ENCODE results near the gene GALNT2. TPM values are rescaled to one million over a fixed set of nuclear protein-coding genes. Genes with fewer than 3 reads are reported as not detected.

The GALNT2 gene
- total RNA-seq, 1 donor, result 17.2 TPM

DNA sequence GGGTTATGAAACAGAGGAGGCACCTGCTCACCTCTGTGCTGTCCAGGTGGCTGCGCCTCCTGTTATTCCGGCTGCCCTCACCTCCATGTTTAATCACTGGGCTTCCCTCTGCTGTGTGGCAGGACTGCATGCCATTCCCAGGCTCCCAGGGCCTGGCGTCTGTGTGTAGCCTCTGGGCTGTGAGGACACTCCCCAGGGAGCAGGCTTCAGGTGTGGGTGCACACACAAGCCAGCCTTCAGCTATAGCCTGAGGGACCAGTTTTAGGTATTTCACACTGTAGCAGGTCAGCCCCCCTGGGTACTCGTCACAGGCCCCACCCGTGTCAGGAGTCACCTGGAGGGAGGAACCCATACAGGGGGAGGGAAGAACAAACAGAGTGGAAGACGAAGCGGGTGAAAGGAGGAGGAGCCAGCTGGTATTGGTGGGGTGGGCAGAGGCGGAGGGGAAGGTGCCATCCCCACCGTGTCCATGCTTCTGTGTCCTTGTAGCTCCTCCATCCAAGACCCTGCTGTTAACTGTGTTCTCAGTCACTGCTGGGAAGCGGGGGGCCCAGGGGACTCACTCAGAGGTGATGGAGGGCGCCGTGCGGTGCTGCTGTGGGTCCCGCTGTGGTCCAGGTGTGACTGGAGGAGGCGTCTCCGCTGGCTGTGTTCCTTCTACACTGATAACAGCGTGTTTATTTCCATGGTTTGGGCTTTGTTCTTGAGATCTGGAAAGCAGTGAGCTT is 200.5 kb downstream of the GALNT2 start:
- Histone ChIP-seq H3K4me1 (ENCODE audit: insufficient read depth, low read length) (peaks cover 18% of the 10 kb centered on the region), H3K4me3 (ENCODE audit: low read length) (no peak overlapping the region), H3K27me3 (ENCODE audit: insufficient read depth, low read length) (no peaks in the 10 kb centered on the region), H3K9me3 (ENCODE audit: low read depth, low read length) (no peaks in the 10 kb centered on the region)

DNA sequence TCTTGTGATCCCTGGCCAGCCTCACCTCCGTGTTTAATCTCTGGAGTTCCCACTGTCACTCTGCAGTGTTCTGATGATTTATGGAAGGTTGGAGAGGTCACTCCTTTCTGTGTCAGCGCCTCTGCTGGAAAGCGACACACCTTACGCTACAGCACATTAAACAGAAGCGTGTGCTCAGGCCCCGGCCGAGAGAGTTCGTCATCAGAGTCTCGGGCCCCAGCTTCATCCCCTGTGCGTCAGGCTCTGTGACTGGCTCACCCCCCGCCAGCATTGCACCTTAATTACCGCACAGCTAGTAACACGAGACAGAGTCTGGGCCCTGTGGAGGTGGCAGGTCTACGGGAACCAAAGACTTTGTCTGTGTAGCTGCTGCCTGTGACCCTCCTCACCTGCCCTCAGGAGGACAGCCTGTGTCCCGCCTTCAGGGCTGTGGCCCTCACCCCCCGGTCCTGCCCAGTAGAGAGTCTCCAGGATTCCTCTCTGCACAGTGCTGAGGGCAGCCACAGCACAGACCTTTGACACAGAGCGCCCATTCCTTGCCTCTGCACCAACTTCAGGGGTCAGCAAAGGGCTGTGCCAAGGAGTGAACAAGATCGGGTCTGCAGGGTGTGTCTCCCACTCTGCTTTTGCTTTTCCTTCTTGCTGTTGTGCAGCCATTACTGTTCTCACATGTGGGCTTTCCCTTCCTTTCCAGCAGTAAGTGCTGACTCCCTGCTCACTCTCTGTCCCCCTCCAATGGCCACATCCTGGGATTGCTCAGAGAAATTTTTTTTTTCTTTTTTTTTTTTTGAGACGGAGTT is 201.5 kb downstream of the GALNT2 start:
- H3K4me1 ChIP-seq (ENCODE audit: insufficient read depth, low read length), result peaks cover 18% of the 10 kb centered on the region
- H3K9me3 ChIP-seq (ENCODE audit: low read depth, low read length), result no peaks in the 10 kb centered on the region
- no peak overlapping the region for H3K4me3 ChIP-seq (ENCODE audit: low read length)
- no peaks in the 10 kb centered on the region for H3K27me3 ChIP-seq (ENCODE audit: insufficient read depth, low read length)

DNA sequence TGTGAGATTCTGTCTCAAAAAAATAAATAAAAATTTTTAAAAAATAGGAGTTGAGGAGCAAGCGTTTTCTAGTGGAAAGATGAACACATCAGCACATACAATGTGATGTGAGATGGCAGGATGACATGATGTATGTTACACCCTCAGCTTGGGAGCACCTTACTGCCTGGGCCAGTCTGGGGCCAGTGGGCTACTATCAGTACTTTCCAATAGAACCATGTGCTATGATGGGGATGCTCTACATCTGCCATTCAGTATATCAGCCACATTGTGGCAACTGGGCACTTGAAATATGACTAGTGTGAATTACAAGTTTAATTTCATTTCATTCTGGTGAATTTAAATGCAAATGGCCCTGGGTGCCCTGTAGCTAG is 203.1 kb downstream of the GALNT2 start:
- Histone ChIP-seq H3K9me3 (ENCODE audit: low read depth, low read length) (no peaks in the 10 kb centered on the region), H3K27me3 (ENCODE audit: insufficient read depth, low read length) (no peaks in the 10 kb centered on the region), H3K4me1 (ENCODE audit: insufficient read depth, low read length) (peaks cover 23% of the 10 kb centered on the region), H3K4me3 (ENCODE audit: low read length) (no peak overlapping the region)

DNA sequence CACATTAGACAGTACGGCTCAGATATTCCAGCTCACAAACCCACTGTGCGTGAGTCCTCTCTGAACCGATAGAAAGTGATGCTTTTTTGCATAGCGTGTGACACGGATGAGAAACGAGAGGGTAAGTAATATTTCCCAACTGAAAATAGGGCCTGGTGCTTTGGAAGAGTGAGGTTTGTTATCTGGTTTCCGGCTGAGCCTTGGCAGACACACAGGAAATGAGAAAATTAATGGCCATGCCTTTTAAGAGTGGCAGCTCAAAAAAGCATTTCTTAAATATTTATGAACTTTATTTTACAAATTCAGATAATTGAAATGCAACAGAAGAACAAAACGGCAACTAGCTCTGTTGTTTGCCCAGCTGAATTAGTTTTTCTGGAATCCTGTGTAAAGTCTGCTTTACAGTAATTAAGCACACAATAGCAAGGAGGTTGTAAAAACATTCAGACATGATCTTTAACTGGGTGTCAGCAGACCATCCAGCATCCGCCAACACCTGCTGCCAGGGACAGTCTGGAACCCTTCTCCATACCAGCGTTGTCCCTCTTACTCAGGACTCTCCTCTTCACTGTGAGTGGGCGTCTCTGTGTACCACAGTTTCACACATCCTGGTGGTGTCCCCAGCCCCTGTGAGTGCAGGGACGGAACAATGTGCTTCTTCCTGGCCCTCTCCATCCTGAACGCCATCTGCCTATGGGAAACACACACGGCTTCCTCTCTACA is 203.7 kb downstream of the GALNT2 start:
- Histone ChIP-seq H3K4me3 (ENCODE audit: low read length) (no peak overlapping the region), H3K4me1 (ENCODE audit: insufficient read depth, low read length) (peaks cover 23% of the 10 kb centered on the region), H3K27me3 (ENCODE audit: insufficient read depth, low read length) (no peaks in the 10 kb centered on the region)

GRCh38 chr1:230271300-230272035 is 204.4 kb downstream of the GALNT2 start:
- H3K4me3 ChIP-seq (ENCODE audit: low read length), result no peak overlapping the region
- peaks cover 23% of the 10 kb centered on the region for H3K4me1 ChIP-seq (ENCODE audit: insufficient read depth, low read length)
- H3K9me3 ChIP-seq (ENCODE audit: low read depth, low read length), result no peaks in the 10 kb centered on the region
- no peaks in the 10 kb centered on the region for H3K27me3 ChIP-seq (ENCODE audit: insufficient read depth, low read length)

More for the DNA sequence above, 203.7 kb downstream of the GALNT2 start:
- H3K9me3 ChIP-seq (ENCODE audit: low read depth, low read length), result no peaks in the 10 kb centered on the region

GRCh38 chr1:230272557-230272956 is 205.5 kb downstream of the GALNT2 start:
- Histone ChIP-seq H3K27me3 (ENCODE audit: insufficient read depth, low read length) (no peaks in the 10 kb centered on the region), H3K4me3 (ENCODE audit: low read length) (no peak overlapping the region), H3K4me1 (ENCODE audit: insufficient read depth, low read length) (peaks cover 29% of the 10 kb centered on the region), H3K9me3 (ENCODE audit: low read depth, low read length) (no peaks in the 10 kb centered on the region)

DNA sequence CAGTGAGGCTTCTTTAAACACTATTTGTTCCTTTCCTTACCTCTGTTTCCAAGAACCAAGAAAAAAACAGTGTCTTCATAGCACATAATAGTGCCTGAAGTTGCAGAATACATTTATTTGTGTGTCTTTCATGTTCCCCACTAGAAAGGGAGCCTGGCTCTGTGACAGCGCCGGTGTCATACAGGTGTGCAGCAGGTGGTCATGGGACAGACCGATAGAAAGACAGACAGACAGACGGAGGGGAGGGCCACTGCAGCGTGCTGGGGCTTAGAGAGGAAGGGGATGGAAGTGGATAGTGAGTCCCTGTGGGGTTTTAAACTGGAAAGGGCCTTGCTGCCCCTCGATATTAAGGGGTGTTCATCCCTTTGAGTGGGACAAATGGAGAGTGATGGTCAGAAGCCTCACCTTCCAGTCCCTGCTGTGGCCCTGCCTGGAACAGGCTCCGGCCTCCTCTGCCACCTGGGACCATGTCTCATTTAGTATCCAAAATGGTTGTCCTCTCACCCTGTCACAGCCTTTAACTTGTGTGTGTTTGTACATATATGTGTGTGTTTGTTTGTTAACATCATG is 206.2 kb downstream of the GALNT2 start:
- no peaks in the 10 kb centered on the region for H3K9me3 ChIP-seq (ENCODE audit: low read depth, low read length)
- H3K4me3 ChIP-seq (ENCODE audit: low read length), result no peak overlapping the region
- peaks cover 31% of the 10 kb centered on the region for H3K4me1 ChIP-seq (ENCODE audit: insufficient read depth, low read length)
- no peaks in the 10 kb centered on the region for H3K27me3 ChIP-seq (ENCODE audit: insufficient read depth, low read length)

DNA sequence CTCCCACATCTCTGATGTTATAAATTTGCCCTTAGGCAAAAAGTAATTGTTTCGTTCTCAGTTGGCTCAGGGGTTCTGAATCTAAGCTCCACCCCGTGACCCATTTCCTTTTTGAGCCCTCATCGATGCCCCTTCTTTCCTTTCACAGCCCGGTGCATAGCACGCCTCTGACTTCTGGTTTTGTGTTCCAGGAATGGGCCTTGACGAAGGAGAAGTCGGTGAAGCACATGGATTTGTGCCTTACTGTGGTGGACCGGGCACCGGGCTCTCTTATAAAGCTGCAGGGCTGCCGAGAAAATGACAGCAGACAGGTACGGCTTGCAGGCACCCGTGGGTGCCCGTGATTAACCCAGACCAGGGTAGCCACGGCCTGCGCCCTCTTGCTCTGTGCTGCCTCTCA is 207.2 kb downstream of the GALNT2 start:
- no peaks in the 10 kb centered on the region for H3K9me3 ChIP-seq (ENCODE audit: low read depth, low read length)
- H3K4me1 ChIP-seq (ENCODE audit: insufficient read depth, low read length), result peaks cover 38% of the 10 kb centered on the region
- H3K27me3 ChIP-seq (ENCODE audit: insufficient read depth, low read length), result no peaks in the 10 kb centered on the region
- H3K4me3 ChIP-seq (ENCODE audit: low read length), result no peak overlapping the region

- H3K4me1 ChIP-seq (ENCODE audit: insufficient read depth, low read length), result peaks cover 32% of the 10 kb centered on the region
- no peak overlapping the region for H3K4me3 ChIP-seq (ENCODE audit: low read length)
- H3K27me3 ChIP-seq (ENCODE audit: insufficient read depth, low read length), result no peaks in the 10 kb centered on the region
- H3K9me3 ChIP-seq (ENCODE audit: low read depth, low read length), result no peaks in the 10 kb centered on the region
Measured at GRCh38 chr1:230276401-230276800, 209.4 kb downstream of the GALNT2 start.

DNA sequence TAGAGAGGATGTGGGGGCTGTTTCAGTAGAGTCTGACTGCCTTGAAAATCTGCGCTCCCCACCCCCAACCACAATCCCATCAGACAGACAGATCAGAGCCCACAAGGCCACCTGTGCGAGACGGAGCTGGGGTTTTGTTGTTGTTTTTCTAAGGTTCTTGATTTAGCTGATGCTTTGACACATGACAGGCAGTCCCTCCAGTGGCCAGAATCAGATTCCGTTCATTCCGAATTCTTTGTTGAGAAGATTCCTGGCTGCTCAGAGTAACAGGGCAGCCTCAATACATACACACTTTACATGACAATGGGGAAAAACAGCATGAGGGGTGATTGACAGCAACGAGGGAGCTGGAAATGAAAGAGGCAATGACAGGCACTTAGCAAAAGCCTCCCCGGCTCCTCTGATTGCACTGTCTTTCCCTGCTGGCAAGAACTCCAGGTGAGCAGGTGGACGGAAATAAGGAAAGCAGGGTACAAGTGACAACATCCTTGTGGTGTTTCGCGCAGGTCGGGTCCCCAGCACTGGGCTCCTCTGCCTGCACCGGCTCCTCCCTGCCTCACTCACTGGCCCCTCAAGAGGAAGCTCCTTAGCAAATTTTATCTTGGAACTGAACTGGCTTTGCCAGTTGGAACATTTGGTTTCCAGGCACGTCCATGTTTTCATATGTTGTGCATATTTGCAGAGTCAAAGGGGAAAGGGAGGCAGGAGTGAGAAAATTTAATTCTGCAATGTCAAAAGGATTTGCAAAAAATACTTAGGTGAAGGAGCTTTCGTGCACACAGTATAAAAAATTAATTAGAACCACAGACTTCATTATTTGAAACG is 210.4 kb downstream of the GALNT2 start:
- no peaks in the 10 kb centered on the region for H3K9me3 ChIP-seq (ENCODE audit: low read depth, low read length)
- peaks cover 42% of the 10 kb centered on the region for H3K4me1 ChIP-seq (ENCODE audit: insufficient read depth, low read length)
- H3K27me3 ChIP-seq (ENCODE audit: insufficient read depth, low read length), result no peaks in the 10 kb centered on the region
- H3K4me3 ChIP-seq (ENCODE audit: low read length), result no peak overlapping the region

DNA sequence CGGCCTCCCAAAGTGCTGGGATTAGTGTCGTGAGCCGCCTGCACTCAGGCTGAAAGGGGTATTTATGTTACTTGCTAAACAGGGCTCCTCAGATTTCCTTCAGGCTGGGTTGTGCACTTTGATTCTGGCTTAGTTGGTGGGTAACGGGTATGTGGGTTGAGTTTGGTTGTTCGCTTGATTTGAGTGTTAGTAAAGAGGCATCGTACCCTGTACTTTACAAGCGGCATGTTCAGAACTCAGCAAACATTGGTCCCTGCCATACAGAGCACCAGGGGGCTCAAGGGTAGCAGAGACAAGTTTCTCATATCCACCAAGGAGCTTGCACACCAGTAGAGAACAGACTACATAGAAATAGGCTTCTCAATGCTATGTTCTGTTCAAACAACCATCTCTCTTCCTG is 211.3 kb downstream of the GALNT2 start:
- no peaks in the 10 kb centered on the region for H3K27me3 ChIP-seq (ENCODE audit: insufficient read depth, low read length)
- H3K4me3 ChIP-seq (ENCODE audit: low read length), result no peak overlapping the region
- H3K9me3 ChIP-seq (ENCODE audit: low read depth, low read length), result no peaks in the 10 kb centered on the region
- peaks cover 43% of the 10 kb centered on the region for H3K4me1 ChIP-seq (ENCODE audit: insufficient read depth, low read length)

GRCh38 chr1:230278871-230279582 is 212.0 kb downstream of the GALNT2 start:
- peaks cover 42% of the 10 kb centered on the region for H3K4me1 ChIP-seq (ENCODE audit: insufficient read depth, low read length)
- no peaks in the 10 kb centered on the region for H3K9me3 ChIP-seq (ENCODE audit: low read depth, low read length)
- H3K27me3 ChIP-seq (ENCODE audit: insufficient read depth, low read length), result no peaks in the 10 kb centered on the region
- no peak overlapping the region for H3K4me3 ChIP-seq (ENCODE audit: low read length)

DNA sequence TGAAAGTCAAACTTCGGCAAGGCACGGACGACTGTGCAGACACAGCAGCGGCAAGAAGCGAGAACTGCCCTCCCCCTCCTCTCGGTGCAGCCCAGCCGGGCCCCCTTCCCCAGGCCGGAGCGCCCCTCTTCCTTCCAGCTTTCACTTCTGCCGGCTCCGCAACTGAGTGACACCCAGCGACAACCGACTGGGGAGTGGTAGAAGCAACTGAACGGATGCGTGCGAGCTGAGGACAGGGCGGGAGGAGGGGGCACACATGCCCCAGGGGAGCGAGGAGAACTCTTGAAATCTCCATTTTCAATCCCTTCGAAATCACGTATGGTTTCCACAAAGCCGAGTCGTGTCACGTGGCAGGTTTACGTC is 212.5 kb downstream of the GALNT2 start:
- Histone ChIP-seq H3K4me1 (ENCODE audit: insufficient read depth, low read length) (peaks cover 38% of the 10 kb centered on the region), H3K9me3 (ENCODE audit: low read depth, low read length) (no peaks in the 10 kb centered on the region), H3K27me3 (ENCODE audit: insufficient read depth, low read length) (no peaks in the 10 kb centered on the region), H3K4me3 (ENCODE audit: low read length) (no peak overlapping the region)

All from mononuclear cell (primary cell).